Astrocyte (in vitro differentiated cells and primary cell): ENCODE data around the gene PRKCH. TPM values are rescaled to one million over a fixed set of nuclear protein-coding genes. Genes with fewer than 3 reads are reported as not detected.

Experiments
- DNase-seq: peaks from one replicate; pipeline ENCODE4 v3.0.0-alpha.2; 2010; ENCODE audit warnings: low read depth
- FAIRE-seq: peaks from 2 replicates; lab custom pipeline; 2011; peaks lifted over from hg19 to GRCh38; lab: Jason Lieb, UNC
- H2AFZ ChIP-seq: 2 replicates; pipeline ENCODE4 v1.6.0; 2012; ENCODE audit warnings: low read depth, low read length, inconsistent platforms
- H3K27ac ChIP-seq: 2 replicates; pipeline ENCODE4 v1.5.1; 2011; ENCODE audit warnings: low read depth, low read length, inconsistent platforms
- H3K27me3 ChIP-seq: 2 replicates; pipeline ENCODE4 v1.6.0; 2011; ENCODE audit warnings: low read length, inconsistent platforms; ENCODE audit not compliant: insufficient read depth
- H3K36me3 ChIP-seq: 2 replicates; pipeline ENCODE4 v1.5.1; 2011; ENCODE audit warnings: low read length, inconsistent platforms; ENCODE audit not compliant: insufficient read depth
- H3K4me1 ChIP-seq: 2 replicates; pipeline ENCODE4 v1.5.1; 2011; ENCODE audit warnings: low read length, inconsistent platforms; ENCODE audit not compliant: insufficient read depth
- H3K4me2 ChIP-seq: 2 replicates; pipeline ENCODE4 v1.6.0; 2012; ENCODE audit warnings: low read length, inconsistent platforms
- H3K4me3 ChIP-seq: 2 replicates; pipeline ENCODE4 v1.5.1; 2011; ENCODE audit warnings: low read depth, mild to moderate bottlenecking, low read length, inconsistent platforms; ENCODE audit not compliant: insufficient read depth
- H3K79me2 ChIP-seq: 2 replicates; pipeline ENCODE4 v1.6.0; 2012; ENCODE audit warnings: mild to moderate bottlenecking, low read length, inconsistent platforms; ENCODE audit not compliant: insufficient read depth
- H3K9ac ChIP-seq: 2 replicates; pipeline ENCODE4 v1.6.0; 2012; ENCODE audit warnings: mild to moderate bottlenecking, low read length, inconsistent platforms
- H3K9me3 ChIP-seq: 2 replicates; pipeline ENCODE4 v1.5.1; 2012; ENCODE audit warnings: low read depth, mild to moderate bottlenecking, low read length, inconsistent platforms; ENCODE audit not compliant: insufficient read depth
- H4K20me1 ChIP-seq: 2 replicates; pipeline ENCODE4 v1.6.0; 2012; ENCODE audit warnings: low read length, inconsistent platforms; ENCODE audit not compliant: insufficient read depth
- H3K27ac Mint-ChIP-seq: one replicate; pipeline ENCODE4 v1.8.0; 2021; ENCODE audit warnings: mild to moderate bottlenecking, mixed read lengths; ENCODE audit not compliant: unreplicated experiment
- H3K27me3 Mint-ChIP-seq: one replicate; pipeline ENCODE4 v1.8.0; 2021; ENCODE audit warnings: low read depth, mixed read lengths; ENCODE audit not compliant: unreplicated experiment
- H3K36me3 Mint-ChIP-seq: one replicate; pipeline ENCODE4 v1.8.0; 2021; ENCODE audit warnings: low read depth, mixed read lengths; ENCODE audit not compliant: unreplicated experiment
- H3K4me1 Mint-ChIP-seq: one replicate; pipeline ENCODE4 v1.8.0; 2021; ENCODE audit warnings: low read depth, mixed read lengths; ENCODE audit not compliant: unreplicated experiment
- H3K4me3 Mint-ChIP-seq: one replicate; pipeline ENCODE4 v1.8.0; 2021; ENCODE audit warnings: mild to moderate bottlenecking, moderate library complexity, mixed read lengths; ENCODE audit not compliant: unreplicated experiment
- H3K9me3 Mint-ChIP-seq: one replicate; pipeline ENCODE4 v1.8.0; 2021; ENCODE audit warnings: mild to moderate bottlenecking, mixed read lengths; ENCODE audit not compliant: unreplicated experiment
- EZH2 ChIP-seq: IDR thresholded peaks from 2 replicates; pipeline ENCODE4 v1.6.1; 2012; ENCODE audit warnings: mild to moderate bottlenecking, low read length, inconsistent platforms; ENCODE audit not compliant: insufficient read depth
- total RNA-seq: library from RNA; stranded (reverse); gene quantifications from 2 replicates; pipeline ENCODE4 v1.2.1, GENCODE V29; 2021
- TF ChIP-seq, protein P1 (sequence below): IDR thresholded peaks from 2 replicates; pipeline ENCODE4 v1.5.1; 2011; ENCODE audit warnings: low read depth, mild to moderate bottlenecking, inconsistent platforms, low read length, moderate library complexity; ENCODE audit not compliant: insufficient read depth

Gene PRKCH
- total RNA-seq, 1 donor from 2014 or later = 6.0 TPM

DNA sequence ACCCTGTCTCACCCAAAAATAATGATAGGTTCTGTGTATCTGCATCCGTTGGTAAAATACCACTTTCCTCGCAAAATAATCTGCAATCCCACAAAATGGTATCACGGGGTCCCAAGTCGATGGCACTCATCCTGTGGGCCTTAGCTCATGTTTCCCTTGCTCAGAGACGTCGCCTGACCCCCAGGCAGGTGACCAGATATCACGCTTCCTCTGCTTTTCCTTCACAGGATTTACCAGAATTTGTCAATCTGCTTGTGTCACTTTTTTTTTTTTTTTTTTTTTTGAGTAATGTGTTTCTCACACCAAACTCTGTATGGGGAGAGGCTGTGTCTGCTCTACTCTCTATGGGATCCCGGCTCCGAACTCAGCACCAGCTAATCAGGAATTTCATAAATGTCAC lies 162.7 kb downstream of the PRKCH start:
- no peak overlapping the region for H3K27ac ChIP-seq
- Mint-ChIP-seq H3K4me3 (no peak overlapping the region), H3K4me1 (peaks cover 10% of the 10 kb centered on the region), H3K36me3 (peaks cover 7% of the 10 kb centered on the region), H3K27ac (no peak overlapping the region), H3K9me3 (no peaks in the 10 kb centered on the region), H3K27me3 (peaks cover 6% of the 10 kb centered on the region)
- no peak overlapping the region for H3K4me3 ChIP-seq
- H3K4me1 ChIP-seq = peaks cover 8% of the 10 kb centered on the region
- H3K4me2 ChIP-seq = no peak overlapping the region
- TF ChIP-seq, protein P1, sequence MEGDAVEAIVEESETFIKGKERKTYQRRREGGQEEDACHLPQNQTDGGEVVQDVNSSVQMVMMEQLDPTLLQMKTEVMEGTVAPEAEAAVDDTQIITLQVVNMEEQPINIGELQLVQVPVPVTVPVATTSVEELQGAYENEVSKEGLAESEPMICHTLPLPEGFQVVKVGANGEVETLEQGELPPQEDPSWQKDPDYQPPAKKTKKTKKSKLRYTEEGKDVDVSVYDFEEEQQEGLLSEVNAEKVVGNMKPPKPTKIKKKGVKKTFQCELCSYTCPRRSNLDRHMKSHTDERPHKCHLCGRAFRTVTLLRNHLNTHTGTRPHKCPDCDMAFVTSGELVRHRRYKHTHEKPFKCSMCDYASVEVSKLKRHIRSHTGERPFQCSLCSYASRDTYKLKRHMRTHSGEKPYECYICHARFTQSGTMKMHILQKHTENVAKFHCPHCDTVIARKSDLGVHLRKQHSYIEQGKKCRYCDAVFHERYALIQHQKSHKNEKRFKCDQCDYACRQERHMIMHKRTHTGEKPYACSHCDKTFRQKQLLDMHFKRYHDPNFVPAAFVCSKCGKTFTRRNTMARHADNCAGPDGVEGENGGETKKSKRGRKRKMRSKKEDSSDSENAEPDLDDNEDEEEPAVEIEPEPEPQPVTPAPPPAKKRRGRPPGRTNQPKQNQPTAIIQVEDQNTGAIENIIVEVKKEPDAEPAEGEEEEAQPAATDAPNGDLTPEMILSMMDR = no peak
- no peak for TF ChIP-seq EZH2
- no peak for FAIRE-seq
- H3K27me3 ChIP-seq = no peaks in the 10 kb centered on the region
- no peak for DNase-seq
- no peak overlapping the region for H3K9ac ChIP-seq
- no peaks in the 10 kb centered on the region for H3K36me3 ChIP-seq
- no peaks in the 10 kb centered on the region for H3K79me2 ChIP-seq
- no peaks in the 10 kb centered on the region for H4K20me1 ChIP-seq
- H2AFZ ChIP-seq = no peak overlapping the region
- no peaks in the 10 kb centered on the region for H3K9me3 ChIP-seq

GRCh38 chr14:61484826-61485584 lies 163.6 kb downstream of the PRKCH start:
- Histone ChIP-seq H2AFZ (no peak overlapping the region), H3K27ac (no peak overlapping the region), H3K79me2 (no peaks in the 10 kb centered on the region), H3K9ac (no peak overlapping the region), H3K27me3 (no peaks in the 10 kb centered on the region), H3K4me1 (peaks cover 11% of the 10 kb centered on the region), H3K4me3 (no peak overlapping the region), H3K4me2 (no peak overlapping the region), H4K20me1 (no peaks in the 10 kb centered on the region), H3K36me3 (no peaks in the 10 kb centered on the region), H3K9me3 (no peaks in the 10 kb centered on the region)
- FAIRE-seq (no peak), DNase-seq (no peak)
- TF ChIP-seq EZH2 = no peak
- TF ChIP-seq, protein P1 = no peak
- Mint-ChIP-seq H3K9me3 (no peaks in the 10 kb centered on the region), H3K4me1 (peaks cover 6% of the 10 kb centered on the region), H3K36me3 (peaks cover 7% of the 10 kb centered on the region), H3K27ac (no peak overlapping the region), H3K27me3 (peaks cover 6% of the 10 kb centered on the region), H3K4me3 (no peak overlapping the region)

DNA sequence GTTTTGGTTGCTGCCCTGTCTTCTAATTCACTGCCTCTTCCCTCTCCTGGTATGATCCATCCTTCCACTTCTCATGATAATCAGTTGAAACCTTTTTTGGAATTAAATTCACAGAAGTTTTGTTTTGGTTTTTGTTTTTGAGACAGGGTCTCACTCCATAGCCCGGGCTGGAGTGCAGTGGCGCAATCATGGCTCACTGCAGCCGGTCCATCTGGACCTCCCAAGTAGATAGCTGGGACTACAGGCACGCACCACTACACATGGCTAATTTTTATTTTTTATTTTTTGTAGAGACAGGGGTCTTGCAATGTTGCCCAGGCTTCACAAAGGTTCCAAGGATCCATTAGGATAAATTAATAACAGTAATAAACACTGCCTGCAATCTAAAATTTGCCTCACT lies 164.3 kb downstream of the PRKCH start:
- Mint-ChIP-seq H3K9me3 (no peaks in the 10 kb centered on the region), H3K4me1 (peaks cover 3% of the 10 kb centered on the region), H3K4me3 (no peak overlapping the region), H3K27me3 (peaks cover 6% of the 10 kb centered on the region), H3K27ac (no peak overlapping the region), H3K36me3 (peaks cover 7% of the 10 kb centered on the region)
- no peak for DNase-seq
- H3K9ac ChIP-seq = no peak overlapping the region
- no peaks in the 10 kb centered on the region for H3K27me3 ChIP-seq
- no peak overlapping the region for H2AFZ ChIP-seq
- H4K20me1 ChIP-seq = no peaks in the 10 kb centered on the region
- H3K79me2 ChIP-seq = no peaks in the 10 kb centered on the region
- H3K4me2 ChIP-seq = no peak overlapping the region
- TF ChIP-seq EZH2 = no peak
- TF ChIP-seq, protein P1 = no peak
- no peak overlapping the region for H3K27ac ChIP-seq
- H3K4me3 ChIP-seq = no peak overlapping the region
- no peaks in the 10 kb centered on the region for H3K36me3 ChIP-seq
- H3K9me3 ChIP-seq = no peaks in the 10 kb centered on the region
- H3K4me1 ChIP-seq = peaks cover 5% of the 10 kb centered on the region
- no peak for FAIRE-seq
